Osteoblast (primary cell): ENCODE measurements around the gene NCAN. TPM values are rescaled to one million over a fixed set of nuclear protein-coding genes. Genes with fewer than 3 reads are reported as not detected.

Experiments
- DNase-seq: peaks from one replicate; pipeline ENCODE4 v3.0.0; 2011; ENCODE audit warnings: low spot score, mixed read lengths; ENCODE audit not compliant: insufficient read length; ENCODE audit errors: missing footprints
- H2AFZ ChIP-seq: 2 replicates; pipeline ENCODE4 v1.6.0; 2011; ENCODE audit warnings: mild to moderate bottlenecking, low read length
- H3K27ac ChIP-seq: 2 replicates; pipeline ENCODE4 v1.5.1; 2011; ENCODE audit warnings: mild to moderate bottlenecking, low read depth, low read length, moderate library complexity
- H3K27me3 ChIP-seq: 2 replicates; pipeline ENCODE4 v1.6.0; 2012; ENCODE audit warnings: mild to moderate bottlenecking, control low read depth, inconsistent platforms, low read length, moderate library complexity; ENCODE audit not compliant: insufficient read depth
- H3K36me3 ChIP-seq: 2 replicates; pipeline ENCODE4 v1.5.1; 2011; ENCODE audit warnings: mild to moderate bottlenecking, low read length, control low read depth, moderate library complexity; ENCODE audit not compliant: insufficient read depth
- H3K4me1 ChIP-seq: 2 replicates; pipeline ENCODE4 v1.5.1; 2011; ENCODE audit warnings: mild to moderate bottlenecking, low read length, control low read depth, moderate library complexity; ENCODE audit not compliant: insufficient read depth
- H3K4me2 ChIP-seq: 2 replicates; pipeline ENCODE4 v1.6.0; 2011; ENCODE audit warnings: mild to moderate bottlenecking, low read length; ENCODE audit not compliant: insufficient read depth
- H3K4me3 ChIP-seq: fragments of 200-600 bp; sonication (generic); 3 replicates; pipeline ENCODE4 v1.5.1; 2012; ENCODE audit warnings: mild to moderate bottlenecking, low read length, inconsistent platforms; ENCODE audit not compliant: insufficient read depth
- H3K79me2 ChIP-seq: 2 replicates; pipeline ENCODE4 v1.6.0; 2012; ENCODE audit warnings: mild to moderate bottlenecking, low read length, control low read depth, inconsistent platforms; ENCODE audit not compliant: insufficient read depth
- H3K9me3 ChIP-seq: 2 replicates; pipeline ENCODE4 v1.5.1; 2011; ENCODE audit warnings: low read depth, low read length, control low read depth
- H4K20me1 ChIP-seq: 2 replicates; pipeline ENCODE4 v1.6.0; 2012; ENCODE audit warnings: mild to moderate bottlenecking, low read length, control low read depth; ENCODE audit not compliant: insufficient read depth
- CTCF ChIP-seq: IDR thresholded peaks from 2 replicates; pipeline ENCODE4 v1.5.1; 2011; ENCODE audit warnings: mild to moderate bottlenecking, low read depth, low read length, moderate library complexity; ENCODE audit errors: extremely low read depth
- total RNA-seq: library from RNA; depleted of rRNA; stranded (reverse); fragments of >200 nt; gene quantifications from 2 replicates; pipeline ENCODE4 v1.2.3, GENCODE V29; 2012

NCAN gene
- total RNA-seq, 1 donor: not detected

- peaks cover 6% of the 10 kb centered on the region for H4K20me1 ChIP-seq
- peaks cover 11% of the 10 kb centered on the region for H3K79me2 ChIP-seq
- H3K27ac ChIP-seq: no peak overlapping the region
- H3K36me3 ChIP-seq: peaks cover 33% of the 10 kb centered on the region
- no peaks in the 10 kb centered on the region for H3K4me1 ChIP-seq
- H3K27me3 ChIP-seq: no peaks in the 10 kb centered on the region
- no peak overlapping the region for H3K4me2 ChIP-seq
- TF ChIP-seq CTCF: no peak
- peak; percentile 22 for DNase-seq
- peaks cover 3% of the 10 kb centered on the region for H3K9me3 ChIP-seq
- H2AFZ ChIP-seq: no peak overlapping the region
- H3K4me3 ChIP-seq: no peak overlapping the region
Measured at GRCh38 chr19:19181488-19181998, 30.2 kb upstream of the NCAN start.

- peaks cover 11% of the 10 kb centered on the region for H3K4me1 ChIP-seq
- H3K4me2 ChIP-seq: no peak overlapping the region
- H4K20me1 ChIP-seq: peaks cover 7% of the 10 kb centered on the region
- no peak overlapping the region for H3K27ac ChIP-seq
- DNase-seq: peak; percentile 86
- H3K4me3 ChIP-seq: no peak overlapping the region
- H3K9me3 ChIP-seq: no peaks in the 10 kb centered on the region
- H2AFZ ChIP-seq: no peak overlapping the region
- H3K36me3 ChIP-seq: peaks cover 25% of the 10 kb centered on the region
- peaks cover 40% of the 10 kb centered on the region for H3K79me2 ChIP-seq
- TF ChIP-seq CTCF: peak; percentile 67
- no peaks in the 10 kb centered on the region for H3K27me3 ChIP-seq
Measured at GRCh38 chr19:19185853-19186740, 25.7 kb upstream of the NCAN start.

GRCh38 chr19:19186742-19187141, 25.0 kb upstream of the NCAN start:
- H3K4me1 ChIP-seq: peaks cover 14% of the 10 kb centered on the region
- no peak overlapping the region for H3K27ac ChIP-seq
- no peaks in the 10 kb centered on the region for H3K27me3 ChIP-seq
- TF ChIP-seq CTCF: no peak
- H2AFZ ChIP-seq: no peak overlapping the region
- H4K20me1 ChIP-seq: peaks cover 13% of the 10 kb centered on the region
- H3K4me3 ChIP-seq: no peak overlapping the region
- DNase-seq: peak; percentile 29
- peaks cover 46% of the 10 kb centered on the region for H3K79me2 ChIP-seq
- H3K36me3 ChIP-seq: peaks cover 20% of the 10 kb centered on the region
- H3K9me3 ChIP-seq: no peaks in the 10 kb centered on the region
- H3K4me2 ChIP-seq: no peak overlapping the region

- peaks cover 49% of the 10 kb centered on the region for H3K79me2 ChIP-seq
- H2AFZ ChIP-seq: peak overlapping the region; percentile 97
- no peak for DNase-seq
- H3K9me3 ChIP-seq: no peaks in the 10 kb centered on the region
- peak overlapping the region; percentile 92 for H3K27ac ChIP-seq
- no peak for TF ChIP-seq CTCF
- H4K20me1 ChIP-seq: peaks cover 9% of the 10 kb centered on the region
- H3K4me2 ChIP-seq: peak overlapping the region; percentile 98
- H3K4me1 ChIP-seq: peaks cover 20% of the 10 kb centered on the region
- H3K27me3 ChIP-seq: no peaks in the 10 kb centered on the region
- H3K4me3 ChIP-seq: peak overlapping the region; percentile 91
- no peaks in the 10 kb centered on the region for H3K36me3 ChIP-seq
Measured at GRCh38 chr19:19191768-19192077, 20.0 kb upstream of the NCAN start.
